Measurements from ENCODE around the gene FANCE.

Gene FANCE

DNA sequence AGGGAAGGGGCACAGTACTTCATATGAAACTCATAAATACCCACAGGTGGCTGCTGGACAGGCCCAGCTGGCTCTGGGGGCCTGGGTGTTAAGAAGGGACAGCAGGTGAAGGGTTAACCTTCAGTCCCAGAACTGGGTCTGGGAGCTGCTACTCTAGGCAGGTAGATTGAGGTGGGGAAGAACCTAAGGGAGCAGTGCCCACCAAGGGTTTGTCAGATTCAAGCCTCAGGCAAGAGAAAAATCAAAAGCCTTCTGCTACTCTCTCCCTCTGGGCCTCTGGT lies 21.7 kb downstream of the FANCE start:
- no peak overlapping the region for H3K4me2 ChIP-seq
- peak overlapping the region; percentile 22; the same call in 1 of the 2 replicates for H3K27ac ChIP-seq
- peaks cover 17% of the 10 kb centered on the region for H3K4me1 ChIP-seq (ENCODE audit: low read depth, poor library complexity, severe bottlenecking)
- no peak overlapping the region for H3K4me3 ChIP-seq (IDR thresholded peaks at IDR 0.05; ENCODE audit: insufficient read depth, low read depth, low read length)
- H3K36me3 ChIP-seq (ENCODE audit: insufficient read depth): peaks cover 25% of the 10 kb centered on the region
- H3K9ac ChIP-seq: no peak overlapping the region
- TF ChIP-seq, protein P1, sequence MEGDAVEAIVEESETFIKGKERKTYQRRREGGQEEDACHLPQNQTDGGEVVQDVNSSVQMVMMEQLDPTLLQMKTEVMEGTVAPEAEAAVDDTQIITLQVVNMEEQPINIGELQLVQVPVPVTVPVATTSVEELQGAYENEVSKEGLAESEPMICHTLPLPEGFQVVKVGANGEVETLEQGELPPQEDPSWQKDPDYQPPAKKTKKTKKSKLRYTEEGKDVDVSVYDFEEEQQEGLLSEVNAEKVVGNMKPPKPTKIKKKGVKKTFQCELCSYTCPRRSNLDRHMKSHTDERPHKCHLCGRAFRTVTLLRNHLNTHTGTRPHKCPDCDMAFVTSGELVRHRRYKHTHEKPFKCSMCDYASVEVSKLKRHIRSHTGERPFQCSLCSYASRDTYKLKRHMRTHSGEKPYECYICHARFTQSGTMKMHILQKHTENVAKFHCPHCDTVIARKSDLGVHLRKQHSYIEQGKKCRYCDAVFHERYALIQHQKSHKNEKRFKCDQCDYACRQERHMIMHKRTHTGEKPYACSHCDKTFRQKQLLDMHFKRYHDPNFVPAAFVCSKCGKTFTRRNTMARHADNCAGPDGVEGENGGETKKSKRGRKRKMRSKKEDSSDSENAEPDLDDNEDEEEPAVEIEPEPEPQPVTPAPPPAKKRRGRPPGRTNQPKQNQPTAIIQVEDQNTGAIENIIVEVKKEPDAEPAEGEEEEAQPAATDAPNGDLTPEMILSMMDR (conservative IDR thresholded peaks at IDR 0.05; ENCODE audit: low read depth, low read length): no peak
- no peaks in the 10 kb centered on the region; the same call in 1 of the 2 replicates for H3K27me3 ChIP-seq (ENCODE audit: insufficient read depth, low read depth)
- H4K20me1 ChIP-seq (ENCODE audit: insufficient read depth): peaks cover 33% of the 10 kb centered on the region
- peaks cover 27% of the 10 kb centered on the region for H3K79me2 ChIP-seq (ENCODE audit: insufficient read depth, low read depth)
- no peak overlapping the region for H2AFZ ChIP-seq (ENCODE audit: low read depth)

DNA sequence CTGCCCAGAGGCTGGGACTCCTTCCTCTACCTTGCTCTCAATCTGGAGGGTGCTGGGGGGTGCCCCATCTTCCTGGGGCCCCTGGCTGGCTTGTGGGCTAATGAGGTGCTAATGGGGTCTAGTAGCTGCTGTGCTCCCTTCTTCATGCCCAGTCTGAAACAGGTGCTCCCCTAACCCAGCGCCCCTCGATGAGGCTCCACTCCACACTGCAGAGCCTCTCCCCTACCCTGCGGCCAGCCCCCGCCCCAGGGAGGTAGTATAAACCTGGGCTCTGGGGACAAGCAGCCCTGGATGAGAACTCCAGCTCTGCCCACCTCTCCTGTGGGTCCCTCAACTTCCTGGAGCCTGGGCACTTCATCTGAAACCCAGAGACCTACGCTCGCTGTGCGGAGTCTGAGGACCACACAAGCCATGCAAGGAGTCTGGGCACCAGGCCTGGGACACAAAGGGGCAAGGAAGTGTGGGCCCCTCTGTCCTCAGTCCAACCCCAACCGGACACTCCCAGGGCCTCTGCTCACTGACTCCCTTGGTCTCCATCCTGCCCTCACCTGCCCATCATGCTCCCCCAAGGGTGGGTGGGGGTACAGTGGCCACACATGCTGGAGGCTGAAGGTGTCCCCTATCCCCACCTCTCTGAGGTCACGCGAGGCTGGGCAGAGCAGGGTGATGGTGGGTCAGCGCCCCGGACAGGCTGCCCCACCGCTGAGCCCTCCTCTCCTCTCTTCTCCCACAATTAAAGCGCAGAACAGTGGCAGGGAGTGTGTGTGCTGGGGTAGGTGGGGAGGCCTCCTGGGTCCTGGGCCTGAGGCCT lies 22.2 kb downstream of the FANCE start:
- H3K9ac ChIP-seq: no peak overlapping the region
- no peak overlapping the region for H3K4me2 ChIP-seq
- H3K27ac ChIP-seq: peak overlapping the region; percentile 22; the same call in 1 of the 2 replicates
- TF ChIP-seq, protein P1 (conservative IDR thresholded peaks at IDR 0.05; ENCODE audit: low read depth, low read length): no peak
- H3K36me3 ChIP-seq (ENCODE audit: insufficient read depth): peaks cover 19% of the 10 kb centered on the region
- no peak overlapping the region for H2AFZ ChIP-seq (ENCODE audit: low read depth)
- peaks cover 31% of the 10 kb centered on the region for H4K20me1 ChIP-seq (ENCODE audit: insufficient read depth)
- no peaks in the 10 kb centered on the region; the same call in 1 of the 2 replicates for H3K27me3 ChIP-seq (ENCODE audit: insufficient read depth, low read depth)
- peaks cover 17% of the 10 kb centered on the region for H3K4me1 ChIP-seq (ENCODE audit: low read depth, poor library complexity, severe bottlenecking)
- H3K4me3 ChIP-seq (IDR thresholded peaks at IDR 0.05; ENCODE audit: insufficient read depth, low read depth, low read length): no peak overlapping the region
- peaks cover 22% of the 10 kb centered on the region for H3K79me2 ChIP-seq (ENCODE audit: insufficient read depth, low read depth)

DNA sequence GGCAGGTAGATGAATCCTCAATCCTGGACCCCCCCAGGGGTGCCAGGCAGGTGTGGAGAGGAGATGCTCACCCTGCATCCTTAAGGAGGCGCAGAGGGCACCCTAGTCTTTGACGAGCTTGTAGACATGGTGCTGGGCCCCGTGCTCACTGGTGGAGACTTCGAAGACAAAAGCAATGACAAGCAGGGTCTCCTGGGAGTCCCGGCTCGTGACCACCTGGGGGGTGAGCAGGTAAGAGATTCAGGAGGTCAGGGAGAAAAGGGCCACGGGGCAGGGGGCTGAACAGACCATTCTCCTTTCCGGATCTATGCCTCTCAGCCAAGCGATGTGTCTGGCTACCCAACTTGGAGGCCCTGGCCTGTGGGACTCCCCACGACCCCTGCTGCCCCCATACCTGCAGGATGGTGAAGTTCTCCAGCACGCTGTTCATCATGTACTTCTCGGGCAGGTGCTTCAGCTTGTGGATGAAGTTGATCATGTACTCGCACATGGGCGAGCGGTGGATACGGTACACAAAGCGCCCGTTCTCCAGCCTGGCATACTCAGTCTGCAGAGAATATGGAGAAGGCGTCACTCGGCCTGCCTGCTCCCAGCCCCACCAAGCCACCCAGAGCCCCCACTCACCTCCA lies 22.9 kb downstream of the FANCE start:
- Histone ChIP-seq H3K4me2 (no peak overlapping the region), H3K27ac (no peak overlapping the region), H4K20me1 (ENCODE audit: insufficient read depth) (peaks cover 24% of the 10 kb centered on the region), H3K4me3 (IDR thresholded peaks at IDR 0.05; ENCODE audit: insufficient read depth, low read depth, low read length) (no peak overlapping the region), H3K9ac (no peak overlapping the region), H3K36me3 (ENCODE audit: insufficient read depth) (peaks cover 12% of the 10 kb centered on the region), H3K79me2 (ENCODE audit: insufficient read depth, low read depth) (peaks cover 15% of the 10 kb centered on the region), H2AFZ (ENCODE audit: low read depth) (no peak overlapping the region), H3K4me1 (ENCODE audit: low read depth, poor library complexity, severe bottlenecking) (peaks cover 15% of the 10 kb centered on the region), H3K27me3 (ENCODE audit: insufficient read depth, low read depth) (no peaks in the 10 kb centered on the region; the same call in 1 of the 2 replicates)
- TF ChIP-seq, protein P1 (conservative IDR thresholded peaks at IDR 0.05; ENCODE audit: low read depth, low read length): no peak

DNA sequence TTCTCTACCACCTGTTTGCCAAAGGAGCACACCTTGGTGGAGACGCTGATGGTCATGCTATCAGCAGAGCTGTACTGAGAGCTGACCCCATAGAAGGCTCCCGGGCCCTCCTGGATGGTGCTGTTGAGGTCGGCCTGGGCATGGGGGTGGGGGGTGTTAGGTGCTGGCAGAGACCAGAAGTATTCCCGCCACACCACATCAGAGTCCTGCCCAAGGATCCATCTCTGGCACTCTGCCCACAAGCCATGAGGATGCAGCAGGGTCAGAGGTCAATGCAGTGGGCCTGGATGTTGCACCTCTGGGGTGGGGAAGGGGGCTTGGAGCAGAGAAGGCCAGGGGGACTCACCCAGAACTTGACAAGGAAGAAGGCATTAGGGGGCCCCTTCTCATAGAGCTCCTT lies 23.4 kb downstream of the FANCE start:
- Histone ChIP-seq H2AFZ (ENCODE audit: low read depth) (no peak overlapping the region), H3K4me3 (IDR thresholded peaks at IDR 0.05; ENCODE audit: insufficient read depth, low read depth, low read length) (no peak overlapping the region), H3K4me2 (no peak overlapping the region), H3K79me2 (ENCODE audit: insufficient read depth, low read depth) (peaks cover 10% of the 10 kb centered on the region), H3K36me3 (ENCODE audit: insufficient read depth) (peaks cover 8% of the 10 kb centered on the region), H3K9ac (no peak overlapping the region), H4K20me1 (ENCODE audit: insufficient read depth) (peaks cover 19% of the 10 kb centered on the region), H3K4me1 (ENCODE audit: low read depth, poor library complexity, severe bottlenecking) (peaks cover 10% of the 10 kb centered on the region), H3K27ac (no peak overlapping the region), H3K27me3 (ENCODE audit: insufficient read depth, low read depth) (no peaks in the 10 kb centered on the region)
- TF ChIP-seq, protein P1 (conservative IDR thresholded peaks at IDR 0.05; ENCODE audit: low read depth, low read length): no peak

All from KMS-11 (cell line).